Measurements from ENCODE around the gene SIL1.

Gene SIL1

DNA sequence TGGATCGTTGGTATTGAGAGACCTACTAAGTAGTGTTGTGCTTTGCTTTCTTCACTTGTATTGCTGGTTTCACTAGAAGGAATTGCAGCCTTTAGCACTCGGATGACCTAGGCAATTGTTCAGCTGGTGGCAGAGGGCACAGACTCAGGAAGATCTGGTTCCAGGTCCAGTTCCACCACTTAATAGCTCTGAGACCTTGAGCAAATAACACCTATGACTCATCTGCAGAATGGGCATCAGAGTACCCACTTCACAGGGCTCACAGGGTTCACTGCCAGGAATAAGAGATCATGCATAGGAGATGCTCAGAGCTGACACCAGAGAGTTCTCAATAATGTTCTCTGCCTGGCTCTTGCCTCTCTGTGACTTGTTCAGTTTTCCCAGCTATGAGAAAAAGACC lies 133.6 kb downstream of the SIL1 start:
- no peak overlapping the region for H3K4me2 ChIP-seq (ENCODE audit: low read length)
- no peak overlapping the region for H3K4me3 ChIP-seq (ENCODE audit: low read depth, low read length, poor library complexity, severe bottlenecking)
- TF ChIP-seq EZH2 (IDR thresholded peaks at IDR 0.05; ENCODE audit: borderline replicate concordance, low read length) = no peak
- TF ChIP-seq CTCF (IDR thresholded peaks at IDR 0.05; ENCODE audit: low read length) = no peak
- no peaks in the 10 kb centered on the region for H3K36me3 ChIP-seq (ENCODE audit: insufficient read depth, low read length)
- H3F3A ChIP-seq (ENCODE audit: insufficient read depth, low read length) = no peaks in the 10 kb centered on the region
- H3K9ac ChIP-seq (ENCODE audit: low read length) = no peak overlapping the region
- no peaks in the 10 kb centered on the region for H4K20me1 ChIP-seq (ENCODE audit: insufficient read depth, low read length)
- H3K9me3 ChIP-seq (ENCODE audit: low read length) = no peaks in the 10 kb centered on the region
- no peak overlapping the region for H3K27ac ChIP-seq (ENCODE audit: low read depth, low read length, poor library complexity, severe bottlenecking)
- peaks cover 16% of the 10 kb centered on the region for H3K4me1 ChIP-seq (ENCODE audit: insufficient read depth, low read length, severe bottlenecking)
- no peaks in the 10 kb centered on the region for H3K27me3 ChIP-seq (ENCODE audit: insufficient read depth, low read length)
- no peaks in the 10 kb centered on the region for H3K79me2 ChIP-seq (ENCODE audit: insufficient read depth, low read length)
- H3K9me2 ChIP-seq (ENCODE audit: low read depth, low read length) = no peaks in the 10 kb centered on the region
- no peak overlapping the region for H2AFZ ChIP-seq (ENCODE audit: low read length)

DNA sequence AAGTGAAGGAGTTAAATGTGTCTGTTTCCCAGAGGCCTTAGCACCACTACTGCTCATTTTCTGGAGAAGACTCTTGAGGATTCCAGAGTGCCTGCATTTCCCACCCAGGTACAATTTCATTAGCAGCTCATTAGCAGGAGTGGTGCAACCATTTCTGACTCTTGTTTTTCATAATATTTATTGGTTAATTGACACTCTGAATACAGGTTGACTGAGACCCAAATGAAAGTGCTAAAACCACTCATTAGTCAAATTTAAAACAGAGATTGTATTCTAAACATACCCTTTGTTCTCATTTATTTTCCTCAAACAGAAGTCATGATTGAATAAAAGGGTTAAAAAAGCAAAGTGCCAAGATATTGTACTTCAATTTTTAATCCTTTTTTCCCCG lies 134.5 kb downstream of the SIL1 start:
- Histone ChIP-seq H3K9me2 (ENCODE audit: low read depth, low read length) (no peaks in the 10 kb centered on the region), H3K27ac (ENCODE audit: low read depth, low read length, poor library complexity, severe bottlenecking) (no peak overlapping the region), H3K36me3 (ENCODE audit: insufficient read depth, low read length) (no peaks in the 10 kb centered on the region), H3K4me2 (ENCODE audit: low read length) (no peak overlapping the region), H3K9me3 (ENCODE audit: low read length) (no peaks in the 10 kb centered on the region), H3K4me3 (ENCODE audit: low read depth, low read length, poor library complexity, severe bottlenecking) (no peak overlapping the region), H2AFZ (ENCODE audit: low read length) (no peak overlapping the region), H3K4me1 (ENCODE audit: insufficient read depth, low read length, severe bottlenecking) (peaks cover 16% of the 10 kb centered on the region), H3K79me2 (ENCODE audit: insufficient read depth, low read length) (no peaks in the 10 kb centered on the region), H3K27me3 (ENCODE audit: insufficient read depth, low read length) (no peaks in the 10 kb centered on the region), H3K9ac (ENCODE audit: low read length) (no peak overlapping the region), H3F3A (ENCODE audit: insufficient read depth, low read length) (no peaks in the 10 kb centered on the region), H4K20me1 (ENCODE audit: insufficient read depth, low read length) (no peaks in the 10 kb centered on the region)
- TF ChIP-seq CTCF (IDR thresholded peaks at IDR 0.05; ENCODE audit: low read length) (no peak), EZH2 (IDR thresholded peaks at IDR 0.05; ENCODE audit: borderline replicate concordance, low read length) (no peak)

DNA sequence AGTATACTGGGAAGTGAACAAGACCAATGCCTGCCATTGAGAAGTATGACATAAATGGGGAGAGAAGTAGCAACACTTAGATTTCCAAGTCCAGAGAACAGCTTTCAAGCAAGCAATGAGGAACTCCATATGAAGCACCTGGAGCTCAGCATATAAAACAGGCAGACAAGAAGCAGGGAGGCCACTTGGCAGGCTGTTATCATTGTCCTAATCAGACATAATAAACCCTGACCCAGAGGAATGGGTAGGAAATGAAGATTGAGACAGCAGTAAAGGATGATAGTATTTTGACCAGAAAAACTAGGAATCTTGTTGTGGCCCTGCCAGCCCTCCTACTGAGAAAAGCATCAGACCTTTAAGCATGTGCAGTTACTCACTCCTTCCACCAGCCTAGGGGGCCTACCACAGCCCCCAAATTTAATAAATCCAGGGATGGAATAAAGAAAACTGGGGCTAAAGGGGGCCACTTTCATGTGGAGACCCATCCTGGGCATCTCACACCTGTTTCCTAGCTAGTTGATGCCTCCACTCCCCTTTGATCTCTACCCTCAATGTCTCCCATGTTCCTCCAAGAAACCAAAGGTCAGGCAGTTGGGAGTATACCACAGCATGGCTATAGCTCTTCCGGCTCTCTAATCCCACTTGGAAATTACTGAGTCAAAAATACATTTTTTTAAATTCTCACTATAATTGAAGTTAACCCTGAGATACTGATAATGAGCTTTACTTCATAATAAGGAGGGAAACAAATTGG lies 135.1 kb downstream of the SIL1 start:
- Histone ChIP-seq H3F3A (ENCODE audit: insufficient read depth, low read length) (no peaks in the 10 kb centered on the region), H3K4me3 (ENCODE audit: low read depth, low read length, poor library complexity, severe bottlenecking) (no peak overlapping the region), H3K27me3 (ENCODE audit: insufficient read depth, low read length) (no peaks in the 10 kb centered on the region), H3K27ac (ENCODE audit: low read depth, low read length, poor library complexity, severe bottlenecking) (no peak overlapping the region), H3K79me2 (ENCODE audit: insufficient read depth, low read length) (no peaks in the 10 kb centered on the region), H3K9me2 (ENCODE audit: low read depth, low read length) (no peaks in the 10 kb centered on the region), H2AFZ (ENCODE audit: low read length) (no peak overlapping the region), H3K4me2 (ENCODE audit: low read length) (no peak overlapping the region), H3K9me3 (ENCODE audit: low read length) (no peaks in the 10 kb centered on the region), H3K36me3 (ENCODE audit: insufficient read depth, low read length) (no peaks in the 10 kb centered on the region), H3K9ac (ENCODE audit: low read length) (no peak overlapping the region), H4K20me1 (ENCODE audit: insufficient read depth, low read length) (no peaks in the 10 kb centered on the region), H3K4me1 (ENCODE audit: insufficient read depth, low read length, severe bottlenecking) (peaks cover 12% of the 10 kb centered on the region)
- TF ChIP-seq CTCF (IDR thresholded peaks at IDR 0.05; ENCODE audit: low read length) (no peak), EZH2 (IDR thresholded peaks at IDR 0.05; ENCODE audit: borderline replicate concordance, low read length) (no peak)

Data from OCI-LY1 (cell line).